ENCODE measurements around the gene ASIC4.
A peak's percentile ranks its signal among the peaks of the same experiment; 100 is the strongest.

Gene ASIC4

DNA sequence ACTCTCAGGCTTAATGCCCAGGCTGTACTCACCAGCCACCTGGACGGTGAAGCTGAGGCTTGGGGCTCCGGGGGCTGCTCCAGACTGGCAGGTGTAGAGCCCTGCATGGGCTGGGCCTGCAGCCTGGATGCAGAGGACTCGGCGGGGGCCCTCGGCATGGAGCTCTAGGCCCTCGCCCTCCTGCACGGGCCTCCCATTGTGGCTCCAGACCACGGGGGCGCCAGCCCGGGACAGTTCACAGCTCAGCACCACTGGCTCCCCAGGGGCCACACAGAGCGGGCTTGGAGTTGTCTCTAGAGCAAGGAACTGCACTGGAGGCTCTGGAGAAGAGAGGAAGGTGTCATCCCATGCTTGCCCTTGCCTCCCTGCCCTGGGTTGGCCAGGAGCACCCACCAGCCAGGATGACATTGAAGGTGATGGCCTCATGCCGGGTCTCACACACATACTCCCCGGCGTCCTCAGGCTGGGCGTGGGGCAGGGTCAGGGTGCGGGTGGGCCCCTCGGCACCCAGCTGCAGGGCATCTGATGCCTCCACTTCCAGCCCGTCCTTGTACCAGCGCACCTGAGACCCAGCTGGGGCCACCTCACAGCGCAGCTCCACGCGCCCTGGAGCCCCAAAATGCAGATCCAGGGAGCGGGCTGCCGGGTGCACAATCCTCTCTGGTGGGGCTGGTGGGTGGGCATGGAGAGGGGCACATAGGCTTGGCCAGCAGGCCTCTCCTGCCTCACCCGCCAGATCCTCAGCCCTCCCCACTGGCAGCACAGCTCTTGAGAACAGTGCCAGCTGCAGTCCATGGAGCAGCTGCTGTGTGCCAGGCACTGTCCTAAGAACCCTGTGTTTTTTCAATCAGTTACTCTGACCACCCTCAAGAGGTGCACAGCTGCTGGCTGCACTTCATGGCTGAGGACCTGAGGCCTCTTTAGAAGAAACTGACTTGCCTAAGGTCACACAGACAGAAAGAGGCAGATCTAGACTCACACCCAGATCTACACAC is 43.8 kb downstream of the ASIC4 start:
- Histone ChIP-seq H3K27ac (ENCODE audit: low read depth, low read length) (no peak overlapping the region), H3K9ac (ENCODE audit: low read length) (no peak overlapping the region), H3K79me2 (ENCODE audit: insufficient read depth, low read length) (no peaks in the 10 kb centered on the region), H3K4me3 (ENCODE audit: insufficient read depth, low read length, poor library complexity, severe bottlenecking) (no peak overlapping the region), H3F3A (ENCODE audit: insufficient read depth) (no peaks in the 10 kb centered on the region), H3K4me2 (ENCODE audit: low read depth, low read length, poor library complexity, severe bottlenecking) (no peak overlapping the region), H3K36me3 (ENCODE audit: low read length) (no peaks in the 10 kb centered on the region), H2AFZ (ENCODE audit: low read depth, low read length, severe bottlenecking) (no peak overlapping the region), H3K27me3 (ENCODE audit: low read length) (no peaks in the 10 kb centered on the region), H3K9me3 (ENCODE audit: insufficient read depth, low read length) (no peaks in the 10 kb centered on the region), H4K20me1 (ENCODE audit: low read depth, low read length) (no peaks in the 10 kb centered on the region), H3K9me2 (replicated peaks; ENCODE audit: insufficient read depth, low read length) (no peaks in the 10 kb centered on the region)
- no peak for TF ChIP-seq EZH2phosphoT487 (conservative IDR thresholded peaks at IDR 0.05; ENCODE audit: low read length)
- TF ChIP-seq, protein P1, sequence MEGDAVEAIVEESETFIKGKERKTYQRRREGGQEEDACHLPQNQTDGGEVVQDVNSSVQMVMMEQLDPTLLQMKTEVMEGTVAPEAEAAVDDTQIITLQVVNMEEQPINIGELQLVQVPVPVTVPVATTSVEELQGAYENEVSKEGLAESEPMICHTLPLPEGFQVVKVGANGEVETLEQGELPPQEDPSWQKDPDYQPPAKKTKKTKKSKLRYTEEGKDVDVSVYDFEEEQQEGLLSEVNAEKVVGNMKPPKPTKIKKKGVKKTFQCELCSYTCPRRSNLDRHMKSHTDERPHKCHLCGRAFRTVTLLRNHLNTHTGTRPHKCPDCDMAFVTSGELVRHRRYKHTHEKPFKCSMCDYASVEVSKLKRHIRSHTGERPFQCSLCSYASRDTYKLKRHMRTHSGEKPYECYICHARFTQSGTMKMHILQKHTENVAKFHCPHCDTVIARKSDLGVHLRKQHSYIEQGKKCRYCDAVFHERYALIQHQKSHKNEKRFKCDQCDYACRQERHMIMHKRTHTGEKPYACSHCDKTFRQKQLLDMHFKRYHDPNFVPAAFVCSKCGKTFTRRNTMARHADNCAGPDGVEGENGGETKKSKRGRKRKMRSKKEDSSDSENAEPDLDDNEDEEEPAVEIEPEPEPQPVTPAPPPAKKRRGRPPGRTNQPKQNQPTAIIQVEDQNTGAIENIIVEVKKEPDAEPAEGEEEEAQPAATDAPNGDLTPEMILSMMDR (IDR thresholded peaks at IDR 0.05; ENCODE audit: insufficient read depth, low read length, poor library complexity, severe bottlenecking): no peak

DNA sequence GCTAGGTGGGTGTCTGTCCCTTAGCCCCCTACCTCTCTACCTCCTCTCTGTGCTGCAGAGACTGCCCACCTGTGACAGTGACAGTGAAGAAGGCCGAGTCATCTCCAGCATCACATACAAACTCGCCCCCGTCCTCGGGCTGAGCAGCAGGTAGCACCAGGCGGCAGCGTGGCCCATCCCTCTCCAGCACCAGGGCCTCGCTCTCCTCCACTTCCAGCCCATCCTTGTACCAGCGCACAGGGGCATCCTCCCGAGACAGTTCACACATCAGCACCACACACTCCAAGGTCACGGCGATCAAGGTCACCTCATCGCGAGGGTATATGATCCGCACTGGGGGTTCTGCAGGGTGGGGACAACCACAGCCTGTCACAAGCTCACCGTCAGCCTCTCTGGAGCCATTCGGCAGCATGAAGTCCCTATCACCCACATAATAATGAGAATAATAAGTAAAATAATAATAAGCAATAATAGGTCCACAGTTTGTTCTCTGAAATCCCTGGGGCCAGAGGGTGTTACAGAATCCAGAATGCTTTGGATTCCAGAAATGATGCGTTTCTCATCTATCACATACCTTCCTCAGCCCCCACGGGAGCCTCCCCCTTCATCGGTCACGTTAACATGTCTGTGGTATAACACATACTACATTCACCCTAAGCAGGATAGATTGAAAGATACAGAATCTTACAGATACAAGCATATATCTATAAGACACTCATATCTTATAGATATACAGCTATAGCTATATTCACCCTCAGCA is 45.1 kb downstream of the ASIC4 start:
- H2AFZ ChIP-seq (ENCODE audit: low read depth, low read length, severe bottlenecking): no peak overlapping the region
- H3F3A ChIP-seq (ENCODE audit: insufficient read depth): no peaks in the 10 kb centered on the region
- H3K27ac ChIP-seq (ENCODE audit: low read depth, low read length): no peak overlapping the region
- no peaks in the 10 kb centered on the region for H4K20me1 ChIP-seq (ENCODE audit: low read depth, low read length)
- H3K27me3 ChIP-seq (ENCODE audit: low read length): no peaks in the 10 kb centered on the region
- no peaks in the 10 kb centered on the region for H3K9me2 ChIP-seq (replicated peaks; ENCODE audit: insufficient read depth, low read length)
- no peaks in the 10 kb centered on the region for H3K36me3 ChIP-seq (ENCODE audit: low read length)
- H3K79me2 ChIP-seq (ENCODE audit: insufficient read depth, low read length): no peaks in the 10 kb centered on the region
- H3K9me3 ChIP-seq (ENCODE audit: insufficient read depth, low read length): no peaks in the 10 kb centered on the region
- TF ChIP-seq, protein P1 (IDR thresholded peaks at IDR 0.05; ENCODE audit: insufficient read depth, low read length, poor library complexity, severe bottlenecking): no peak
- TF ChIP-seq EZH2phosphoT487 (conservative IDR thresholded peaks at IDR 0.05; ENCODE audit: low read length): no peak
- H3K9ac ChIP-seq (ENCODE audit: low read length): no peak overlapping the region
- H3K4me3 ChIP-seq (ENCODE audit: insufficient read depth, low read length, poor library complexity, severe bottlenecking): no peak overlapping the region
- H3K4me2 ChIP-seq (ENCODE audit: low read depth, low read length, poor library complexity, severe bottlenecking): no peak overlapping the region

DNA sequence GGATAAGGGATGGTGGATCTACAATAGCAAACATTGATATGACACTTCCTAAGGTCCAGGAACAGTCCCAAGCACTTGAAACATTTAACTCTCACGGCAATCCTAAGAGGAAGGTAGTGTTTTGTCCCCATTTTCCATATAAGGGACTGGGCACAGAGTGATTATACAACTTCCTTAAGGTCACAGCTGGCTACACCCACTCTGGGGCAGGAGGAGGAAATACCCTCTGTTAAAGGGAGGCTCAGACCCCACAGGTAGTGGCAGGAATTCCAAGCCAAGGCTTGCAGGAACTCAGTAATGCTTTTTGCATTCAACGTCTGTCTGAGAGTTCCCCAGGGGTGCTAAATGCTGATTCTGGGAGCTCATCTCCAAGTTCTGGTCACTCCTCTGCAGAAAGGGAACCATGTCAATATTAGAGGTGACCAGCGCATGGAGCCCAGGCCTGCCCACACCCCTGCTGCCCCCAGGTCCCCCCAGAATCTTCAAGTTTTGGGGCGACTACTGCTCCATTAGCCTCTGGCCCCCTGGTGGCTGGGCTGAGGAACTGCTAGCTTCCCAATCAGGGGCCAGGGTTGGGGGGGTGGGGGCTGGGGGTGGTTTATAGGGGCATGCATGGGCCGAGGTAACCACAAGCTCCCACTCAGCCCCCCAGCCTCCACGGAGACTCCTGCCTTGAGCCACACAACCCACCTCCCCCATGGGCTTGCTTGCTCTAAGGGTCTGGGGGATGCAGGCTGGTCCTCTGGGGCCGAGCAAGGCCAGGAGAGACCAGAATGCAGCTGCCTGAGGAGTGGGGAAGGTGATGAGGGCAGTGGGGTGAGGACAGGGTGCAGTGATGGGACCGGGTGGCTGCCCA is 46.0 kb downstream of the ASIC4 start:
- TF ChIP-seq, protein P1 (IDR thresholded peaks at IDR 0.05; ENCODE audit: insufficient read depth, low read length, poor library complexity, severe bottlenecking): peak; percentile 45
- no peak for TF ChIP-seq EZH2phosphoT487 (conservative IDR thresholded peaks at IDR 0.05; ENCODE audit: low read length)
- H3K79me2 ChIP-seq (ENCODE audit: insufficient read depth, low read length): no peaks in the 10 kb centered on the region
- no peaks in the 10 kb centered on the region for H3K27me3 ChIP-seq (ENCODE audit: low read length)
- no peaks in the 10 kb centered on the region for H3K9me3 ChIP-seq (ENCODE audit: insufficient read depth, low read length)
- no peaks in the 10 kb centered on the region for H3K9me2 ChIP-seq (replicated peaks; ENCODE audit: insufficient read depth, low read length)
- H3K4me3 ChIP-seq (ENCODE audit: insufficient read depth, low read length, poor library complexity, severe bottlenecking): no peak overlapping the region
- no peak overlapping the region for H2AFZ ChIP-seq (ENCODE audit: low read depth, low read length, severe bottlenecking)
- H3K27ac ChIP-seq (ENCODE audit: low read depth, low read length): no peak overlapping the region
- no peaks in the 10 kb centered on the region for H3K36me3 ChIP-seq (ENCODE audit: low read length)
- no peak overlapping the region for H3K9ac ChIP-seq (ENCODE audit: low read length)
- no peaks in the 10 kb centered on the region for H4K20me1 ChIP-seq (ENCODE audit: low read depth, low read length)
- H3K4me2 ChIP-seq (ENCODE audit: low read depth, low read length, poor library complexity, severe bottlenecking): no peak overlapping the region
- H3F3A ChIP-seq (ENCODE audit: insufficient read depth): no peaks in the 10 kb centered on the region
